Stimulated activated CD4-positive, alpha-beta T cell treated with anti-CD3 and anti-CD28 coated beads, Interleukin-12 subunit alpha, Interleukin-12 subunit beta, amount 100 ng/mL, for 4 hours (primary cell): ENCODE data around the gene NPRL2.

ENCODE experiments used
- DNase-seq: peaks from one replicate; pipeline ENCODE4 v3.0.0-alpha.2; 2020

The NPRL2 gene

GRCh38 chr3:50303013-50303815, 47.4 kb downstream of the NPRL2 start, which contains the start of gene HYAL1:
Gene HYAL1 (minus strand): TSS chr3:50303574. CDS start chr3:50302956, 618 bp downstream.
- no peak for DNase-seq

GRCh38 chr3:50302095-50303012, 48.2 kb downstream of the NPRL2 start:
- no peak for DNase-seq

- DNase-seq, result no peak
These were observed 49.8 kb downstream of the NPRL2 start for GRCh38 chr3:50300681-50301254.

GRCh38 chr3:50299929-50300680, 50.5 kb downstream of the NPRL2 start:
- no peak for DNase-seq

GRCh38 chr3:50299638-50299928, 51.0 kb downstream of the NPRL2 start:
- DNase-seq, result no peak

GRCh38 chr3:50298836-50299637, 51.5 kb downstream of the NPRL2 start, which contains the start of the genes HYAL3 and NAA80:
Gene HYAL3 (minus strand): TSS chr3:50299405. CDS start chr3:50295602, 3,803 bp downstream.
Gene NAA80 (minus strand): TSS chr3:50299405. CDS start chr3:50297463, 1,942 bp downstream.
- DNase-seq, result peak; percentile 97

- DNase-seq, result no peak
These were observed 52.5 kb downstream of the NPRL2 start for GRCh38 chr3:50297896-50298725.

- DNase-seq, result no peak
These were observed 53.2 kb downstream of the NPRL2 start for GRCh38 chr3:50297384-50297775.
